ENCODE results near the gene GMPR2.

- TF ChIP-seq POLR2A (IDR thresholded peaks at IDR 0.05) (no peak), CTCF (IDR thresholded peaks at IDR 0.05) (no peak), POLR2AphosphoS5 (IDR thresholded peaks at IDR 0.05; ENCODE audit: insufficient read depth in 1 of 2, low read depth in 1 of 2) (no peak)
These were observed 37.3 kb downstream of the GMPR2 start for GRCh38 chr14:24269910-24270536.
